Prostate gland (tissue), 2 donors: Measurements from ENCODE around the gene BTBD18.

Source experiments
- POLR2AphosphoS5 ChIP-seq: sonication (generic); formaldehyde crosslinking; IDR thresholded peaks from one replicate; pipeline ENCODE4 v1.6.1; 2017; ENCODE audit warnings: antibody characterized with exemption
- TF ChIP-seq, protein P1 (sequence below), 4 experiments: fragments of 200-600 bp in 2 of 4; fragments of 450-650 bp in 2 of 4; sonication (generic) in 2 of 4; IDR thresholded peaks; 1 replicate in 3 of 4; 2 replicates in 1 of 4; pipeline ENCODE4 v1.5.1; 2016 to 2019; ENCODE audit warnings: antibody characterized with exemption in 4 of 4, mild to moderate bottlenecking in 2 of 4, moderate library complexity in 2 of 4

DNA sequence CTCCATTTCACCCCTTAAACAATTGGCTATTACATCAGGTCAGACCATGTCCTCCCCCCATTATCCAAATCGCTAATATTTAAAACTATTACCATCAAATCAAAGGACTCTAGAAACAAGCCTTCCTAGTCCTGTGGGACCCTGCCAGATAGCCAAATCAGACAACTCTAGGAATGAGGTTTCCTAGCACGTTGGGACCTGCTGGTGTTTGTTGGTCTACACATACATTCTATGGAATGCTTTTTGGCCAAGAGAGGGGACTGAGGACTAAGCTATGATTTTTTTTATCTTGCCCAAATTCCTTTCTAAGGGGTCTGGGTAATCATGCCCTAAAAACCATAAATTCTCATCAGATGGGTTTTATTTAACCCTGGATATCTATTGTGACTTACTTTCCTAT, 24.4 kb downstream of the BTBD18 start:
- TF ChIP-seq, protein P1, sequence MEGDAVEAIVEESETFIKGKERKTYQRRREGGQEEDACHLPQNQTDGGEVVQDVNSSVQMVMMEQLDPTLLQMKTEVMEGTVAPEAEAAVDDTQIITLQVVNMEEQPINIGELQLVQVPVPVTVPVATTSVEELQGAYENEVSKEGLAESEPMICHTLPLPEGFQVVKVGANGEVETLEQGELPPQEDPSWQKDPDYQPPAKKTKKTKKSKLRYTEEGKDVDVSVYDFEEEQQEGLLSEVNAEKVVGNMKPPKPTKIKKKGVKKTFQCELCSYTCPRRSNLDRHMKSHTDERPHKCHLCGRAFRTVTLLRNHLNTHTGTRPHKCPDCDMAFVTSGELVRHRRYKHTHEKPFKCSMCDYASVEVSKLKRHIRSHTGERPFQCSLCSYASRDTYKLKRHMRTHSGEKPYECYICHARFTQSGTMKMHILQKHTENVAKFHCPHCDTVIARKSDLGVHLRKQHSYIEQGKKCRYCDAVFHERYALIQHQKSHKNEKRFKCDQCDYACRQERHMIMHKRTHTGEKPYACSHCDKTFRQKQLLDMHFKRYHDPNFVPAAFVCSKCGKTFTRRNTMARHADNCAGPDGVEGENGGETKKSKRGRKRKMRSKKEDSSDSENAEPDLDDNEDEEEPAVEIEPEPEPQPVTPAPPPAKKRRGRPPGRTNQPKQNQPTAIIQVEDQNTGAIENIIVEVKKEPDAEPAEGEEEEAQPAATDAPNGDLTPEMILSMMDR (IDR thresholded peaks at IDR 0.05) = no peak
- no peak for TF ChIP-seq POLR2AphosphoS5
